Fibroblast of pulmonary artery (primary cell): Measurements from ENCODE around the gene PCDH9.

Experiments
- DNase-seq: peaks from one replicate; pipeline ENCODE4 v3.0.0-alpha.2; 2010; ENCODE audit warnings: low read depth
- H3K4me3 ChIP-seq: replicated peaks from 2 replicates; pipeline ENCODE4 v1.5.1; 2011; ENCODE audit warnings: low read depth, mild to moderate bottlenecking, control low read depth, low read length, moderate library complexity
- TF ChIP-seq, protein P1 (sequence below): IDR thresholded peaks from 2 replicates; pipeline ENCODE4 v1.5.1; 2011; ENCODE audit warnings: mild to moderate bottlenecking, control low read depth, low read length, inconsistent platforms; ENCODE audit errors: missing control alignments

Gene PCDH9

DNA sequence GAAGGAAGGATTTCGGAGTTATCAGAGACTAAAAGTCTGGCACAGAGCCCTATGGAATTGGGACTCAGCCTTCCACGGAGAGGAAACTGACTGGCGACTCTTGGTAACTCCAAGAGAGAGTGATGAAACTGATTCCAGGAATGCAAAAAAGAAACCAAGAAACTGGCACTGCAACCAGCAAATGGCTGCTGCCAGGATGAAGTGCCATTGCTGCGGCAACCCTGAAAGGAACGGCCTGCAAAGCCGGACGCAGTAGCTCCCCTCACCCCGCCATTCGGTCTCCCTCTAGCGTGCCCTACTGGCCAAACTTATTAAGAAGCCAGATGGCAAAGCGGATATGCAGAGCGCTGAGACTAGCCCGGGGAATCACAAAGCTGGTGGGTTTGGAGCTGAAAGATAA lies 236.0 kb downstream of the PCDH9 start:
- DNase-seq, result peak; percentile 79
- H3K4me3 ChIP-seq, result peak overlapping the region; percentile 38
- TF ChIP-seq, protein P1, sequence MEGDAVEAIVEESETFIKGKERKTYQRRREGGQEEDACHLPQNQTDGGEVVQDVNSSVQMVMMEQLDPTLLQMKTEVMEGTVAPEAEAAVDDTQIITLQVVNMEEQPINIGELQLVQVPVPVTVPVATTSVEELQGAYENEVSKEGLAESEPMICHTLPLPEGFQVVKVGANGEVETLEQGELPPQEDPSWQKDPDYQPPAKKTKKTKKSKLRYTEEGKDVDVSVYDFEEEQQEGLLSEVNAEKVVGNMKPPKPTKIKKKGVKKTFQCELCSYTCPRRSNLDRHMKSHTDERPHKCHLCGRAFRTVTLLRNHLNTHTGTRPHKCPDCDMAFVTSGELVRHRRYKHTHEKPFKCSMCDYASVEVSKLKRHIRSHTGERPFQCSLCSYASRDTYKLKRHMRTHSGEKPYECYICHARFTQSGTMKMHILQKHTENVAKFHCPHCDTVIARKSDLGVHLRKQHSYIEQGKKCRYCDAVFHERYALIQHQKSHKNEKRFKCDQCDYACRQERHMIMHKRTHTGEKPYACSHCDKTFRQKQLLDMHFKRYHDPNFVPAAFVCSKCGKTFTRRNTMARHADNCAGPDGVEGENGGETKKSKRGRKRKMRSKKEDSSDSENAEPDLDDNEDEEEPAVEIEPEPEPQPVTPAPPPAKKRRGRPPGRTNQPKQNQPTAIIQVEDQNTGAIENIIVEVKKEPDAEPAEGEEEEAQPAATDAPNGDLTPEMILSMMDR, result peak; percentile 77

GRCh38 chr13:66992719-66993118 lies 237.4 kb downstream of the PCDH9 start:
- H3K4me3 ChIP-seq, result no peak overlapping the region
- DNase-seq, result no peak
- TF ChIP-seq, protein P1, result no peak

- DNase-seq, result peak; percentile 73
Measured at GRCh38 chr13:66992183-66992582, 238.0 kb downstream of the PCDH9 start.

GRCh38 chr13:66984241-66984640 lies 245.9 kb downstream of the PCDH9 start:
- DNase-seq, result peak; percentile 3
- TF ChIP-seq, protein P1, result no peak
- H3K4me3 ChIP-seq, result no peak overlapping the region

More at GRCh38 chr13:66992183-66992582, 238.0 kb downstream of the PCDH9 start:
- TF ChIP-seq, protein P1, result no peak
- H3K4me3 ChIP-seq, result no peak overlapping the region

GRCh38 chr13:66981912-66982311 lies 248.2 kb downstream of the PCDH9 start:
- H3K4me3 ChIP-seq, result no peak overlapping the region
- TF ChIP-seq, protein P1, result no peak
- no peak for DNase-seq

DNA sequence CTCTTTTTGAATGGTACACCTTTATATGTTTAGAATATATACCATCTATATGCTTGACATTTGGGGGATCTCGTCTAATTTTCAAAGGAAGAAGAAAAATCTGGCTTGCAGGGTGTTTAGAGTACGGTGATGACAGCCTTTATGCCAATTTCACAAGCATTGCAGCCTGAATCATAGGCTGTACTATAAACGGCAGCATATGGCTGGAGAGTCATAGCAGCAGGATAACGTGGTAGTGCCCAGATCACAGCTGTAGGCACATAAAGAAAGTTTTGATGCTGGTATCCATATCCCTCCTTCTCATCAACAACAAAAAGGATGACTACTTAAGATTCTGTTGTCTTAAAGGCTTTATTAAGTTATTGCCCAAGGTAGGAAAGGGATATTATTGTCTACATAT lies 253.0 kb downstream of the PCDH9 start:
- TF ChIP-seq, protein P1, result no peak
- no peak overlapping the region for H3K4me3 ChIP-seq
- no peak for DNase-seq

GRCh38 chr13:66974889-66975288 lies 255.2 kb downstream of the PCDH9 start:
- TF ChIP-seq, protein P1, result no peak
- no peak overlapping the region for H3K4me3 ChIP-seq
- DNase-seq, result no peak
